ENCODE results near the gene SMARCD3. TPM values are rescaled to one million over a fixed set of nuclear protein-coding genes. Genes with fewer than 3 reads are reported as not detected.

The SMARCD3 gene
- total and polyA plus RNA-seq, 4 donors: 84.2 to 298 (median 208) TPM

DNA sequence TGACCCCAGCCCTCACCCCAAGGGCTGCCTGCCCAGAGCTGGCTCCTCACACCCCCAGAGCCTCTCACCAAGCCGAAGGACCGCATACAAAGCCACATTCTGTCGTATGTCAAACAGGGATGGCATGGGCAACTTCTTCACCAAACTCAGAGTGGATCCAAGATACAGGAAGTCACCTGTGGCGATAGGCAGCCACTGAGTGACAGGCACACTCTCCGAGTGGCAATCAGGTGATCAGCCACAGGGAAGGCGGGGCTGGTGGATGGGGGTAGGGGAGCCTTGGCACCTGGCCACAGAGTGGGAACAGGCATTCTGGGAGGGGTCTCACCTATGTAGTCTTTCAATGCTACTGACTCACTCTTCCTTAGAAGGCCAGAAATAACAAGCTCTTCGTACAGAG lies 54.3 kb downstream of the SMARCD3 start:
- peaks cover 8% of the 10 kb centered on the region for H3K4me1 ChIP-seq (ENCODE audit: control insufficient read depth, insufficient read depth, low read length)
- no peak overlapping the region for H3K4me3 ChIP-seq (ENCODE audit: low read depth, low read length)
- H3K36me3 ChIP-seq (ENCODE audit: control insufficient read depth, insufficient read depth, low read length): no peaks in the 10 kb centered on the region
- 96% methylated on average over 4 of the region's 7 CpGs for WGBS (ENCODE audit: insufficient coverage)
- H3K9me3 ChIP-seq (ENCODE audit: control insufficient read depth, insufficient read depth, low read length): no peaks in the 10 kb centered on the region
- H3K27ac ChIP-seq (ENCODE audit: low read depth, low read length): no peak overlapping the region
- DNase-seq (ENCODE audit: low read depth in 4 of 6, low spot score in 6 of 6): no peak
- no peaks in the 10 kb centered on the region for H3K27me3 ChIP-seq (ENCODE audit: control insufficient read depth, insufficient read depth, low read length)

DNA sequence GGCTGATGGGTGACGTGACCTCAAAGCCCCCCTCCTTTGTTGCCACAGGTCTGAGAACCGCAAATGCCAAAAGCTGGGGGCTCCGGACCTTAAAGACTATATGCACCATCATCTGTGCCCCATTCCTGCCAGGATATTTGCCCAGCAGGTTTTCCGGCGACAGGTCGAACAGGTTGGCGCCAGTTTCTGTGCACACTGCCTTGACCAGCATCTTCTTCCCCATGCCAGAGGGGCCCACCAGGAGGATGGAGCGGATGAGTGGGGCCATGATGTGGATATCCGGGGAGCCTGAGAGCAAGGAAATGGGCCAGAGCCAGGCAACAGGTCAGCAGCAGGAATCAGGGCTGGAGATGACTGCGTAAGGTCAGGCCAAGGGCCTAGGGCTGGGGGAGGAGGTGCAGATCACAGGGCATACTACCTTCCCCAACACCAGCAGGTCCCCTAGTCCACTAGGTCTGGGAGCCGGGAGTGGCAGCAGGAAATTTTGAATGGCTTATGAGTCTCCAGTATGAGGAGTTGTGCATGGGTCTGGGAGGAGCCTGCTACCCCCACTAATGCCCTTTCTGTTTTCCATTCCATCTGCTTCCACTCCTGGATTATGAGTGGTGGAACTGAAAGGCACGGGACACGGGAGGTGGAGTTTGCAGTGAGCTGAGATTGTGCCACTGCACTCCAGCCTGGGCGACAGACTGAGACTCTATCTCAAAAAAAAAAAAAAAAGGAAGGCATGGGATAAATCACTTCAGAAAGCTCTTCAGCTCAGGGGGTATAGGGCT lies 55.1 kb downstream of the SMARCD3 start:
- Histone ChIP-seq H3K9me3 (ENCODE audit: control insufficient read depth, insufficient read depth, low read length) (no peaks in the 10 kb centered on the region), H3K4me3 (ENCODE audit: low read depth, low read length) (no peak overlapping the region), H3K4me1 (ENCODE audit: control insufficient read depth, insufficient read depth, low read length) (peaks cover under 1% of the 10 kb centered on the region), H3K27ac (ENCODE audit: low read depth, low read length) (no peak overlapping the region), H3K36me3 (ENCODE audit: control insufficient read depth, insufficient read depth, low read length) (no peaks in the 10 kb centered on the region), H3K27me3 (ENCODE audit: control insufficient read depth, insufficient read depth, low read length) (no peaks in the 10 kb centered on the region)
- 96% methylated on average over 11 of the region's 14 CpGs for WGBS (ENCODE audit: insufficient coverage)
- DNase-seq (ENCODE audit: low read depth in 4 of 6, low spot score in 6 of 6): no peak

DNA sequence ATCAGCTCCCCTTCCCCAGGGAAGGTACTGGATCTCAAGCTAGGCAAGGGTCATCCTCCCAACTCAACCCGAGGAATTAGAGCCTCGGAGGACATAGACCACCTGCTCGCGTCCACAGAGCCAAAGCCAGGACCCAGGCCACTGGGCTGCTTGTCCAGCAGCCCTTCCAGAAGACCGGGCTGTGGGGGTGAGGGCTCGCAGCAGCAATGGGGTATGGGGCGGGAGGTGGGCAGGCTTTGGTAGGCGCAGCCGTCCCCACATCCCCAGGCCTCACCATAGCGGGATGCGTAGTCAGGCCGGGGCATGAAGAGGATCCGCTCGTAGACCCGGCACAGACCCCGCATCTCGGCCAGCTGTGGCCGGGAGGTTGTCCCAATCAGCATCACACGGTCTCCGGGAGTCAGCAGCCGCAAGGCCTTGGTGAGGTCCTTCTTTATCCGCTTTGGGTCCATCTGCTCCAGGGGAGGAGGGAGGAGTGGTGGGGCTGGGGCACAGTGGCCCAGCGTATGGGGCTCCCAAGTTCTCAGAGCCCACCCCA lies 56.4 kb downstream of the SMARCD3 start:
- no peak overlapping the region for H3K27ac ChIP-seq (ENCODE audit: low read depth, low read length)
- H3K27me3 ChIP-seq (ENCODE audit: control insufficient read depth, insufficient read depth, low read length): no peaks in the 10 kb centered on the region
- 93% methylated on average over 19 of the region's 23 CpGs for WGBS (ENCODE audit: insufficient coverage)
- no peaks in the 10 kb centered on the region for H3K9me3 ChIP-seq (ENCODE audit: control insufficient read depth, insufficient read depth, low read length)
- H3K4me1 ChIP-seq (ENCODE audit: control insufficient read depth, insufficient read depth, low read length): peaks cover 2% of the 10 kb centered on the region
- no peaks in the 10 kb centered on the region for H3K36me3 ChIP-seq (ENCODE audit: control insufficient read depth, insufficient read depth, low read length)
- no peak for DNase-seq (ENCODE audit: low read depth in 4 of 6, low spot score in 6 of 6)
- H3K4me3 ChIP-seq (ENCODE audit: low read depth, low read length): no peak overlapping the region

DNA sequence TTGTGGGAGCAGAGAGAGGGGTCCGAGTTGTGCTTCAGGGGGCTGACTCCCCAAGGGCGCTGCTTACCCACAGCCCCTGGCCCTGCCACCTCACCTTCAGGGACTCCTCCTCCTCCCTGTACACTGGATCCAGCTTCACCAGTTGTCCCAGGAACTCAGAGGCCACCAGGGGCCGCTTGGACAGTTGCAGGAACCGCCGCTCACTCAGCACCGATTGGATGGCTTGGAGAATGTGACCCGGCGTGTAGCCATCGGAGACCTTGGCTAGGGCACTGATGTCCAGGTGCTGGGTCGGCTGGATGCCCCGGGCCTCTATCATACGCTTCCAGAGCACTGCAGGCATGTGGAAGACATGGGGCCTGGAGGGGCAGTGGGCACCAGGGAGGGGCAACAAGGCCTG lies 57.0 kb downstream of the SMARCD3 start:
- DNase-seq (ENCODE audit: low read depth in 4 of 6, low spot score in 6 of 6): no peak
- WGBS (ENCODE audit: insufficient coverage): 86% methylated on average over 10 of the region's 12 CpGs
- no peaks in the 10 kb centered on the region for H3K27me3 ChIP-seq (ENCODE audit: control insufficient read depth, insufficient read depth, low read length)

DNA sequence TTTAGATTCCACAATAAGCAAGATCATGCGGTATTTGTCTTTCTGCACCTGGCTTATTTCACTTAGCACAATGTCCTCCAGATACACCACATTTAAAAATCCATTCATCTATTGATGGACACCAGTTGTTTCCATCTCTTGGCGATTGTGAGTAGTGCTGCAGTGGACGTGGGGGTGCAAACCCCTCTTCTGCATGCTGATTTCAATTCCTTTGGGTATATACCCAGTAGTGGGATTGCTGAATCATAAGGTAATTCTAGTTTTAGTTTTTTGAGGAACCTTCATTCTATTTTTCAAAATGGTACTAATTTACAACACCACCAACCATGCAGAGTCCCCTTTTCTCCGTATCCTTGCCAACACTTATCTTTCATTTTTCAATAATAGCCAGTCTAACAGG lies 59.5 kb downstream of the SMARCD3 start:
- WGBS (ENCODE audit: insufficient coverage): 88% methylated on average over 1 of the region's 4 CpGs
- Histone ChIP-seq H3K9me3 (ENCODE audit: control insufficient read depth, insufficient read depth, low read length) (no peaks in the 10 kb centered on the region), H3K27me3 (ENCODE audit: control insufficient read depth, insufficient read depth, low read length) (no peaks in the 10 kb centered on the region), H3K4me1 (ENCODE audit: control insufficient read depth, insufficient read depth, low read length) (peaks cover 2% of the 10 kb centered on the region), H3K36me3 (ENCODE audit: control insufficient read depth, insufficient read depth, low read length) (no peaks in the 10 kb centered on the region), H3K27ac (ENCODE audit: low read depth, low read length) (no peak overlapping the region), H3K4me3 (ENCODE audit: low read depth, low read length) (no peak overlapping the region)
- DNase-seq (ENCODE audit: low read depth in 4 of 6, low spot score in 6 of 6): no peak

More for the DNA sequence above, 57.0 kb downstream of the SMARCD3 start:
- no peaks in the 10 kb centered on the region for H3K9me3 ChIP-seq (ENCODE audit: control insufficient read depth, insufficient read depth, low read length)
- no peak overlapping the region for H3K4me3 ChIP-seq (ENCODE audit: low read depth, low read length)
- peaks cover 2% of the 10 kb centered on the region for H3K4me1 ChIP-seq (ENCODE audit: control insufficient read depth, insufficient read depth, low read length)
- no peaks in the 10 kb centered on the region for H3K36me3 ChIP-seq (ENCODE audit: control insufficient read depth, insufficient read depth, low read length)
- no peak overlapping the region for H3K27ac ChIP-seq (ENCODE audit: low read depth, low read length)

Other genes with a start within 250 kb of the SMARCD3 start
- 1 to 10 TPM; 2.3 to 3.6 TPM for gene ATG9B, start 224.2 kb downstream of the SMARCD3 start, total RNA-seq
- 10 to 100 TPM; 20.6 to 21.3 TPM for gene ATG9B, start 224.2 kb downstream of the SMARCD3 start, polyA plus RNA-seq (ENCODE audit: insufficient read length in 2 of 2)
- gene ABCB8, start 220.2 kb downstream of the SMARCD3 start, total RNA-seq: 10 to 100 TPM; 23.1 to 29.1 TPM
- 10 to 100 TPM; 46.4 to 69.4 TPM for gene ABCB8, start 220.2 kb downstream of the SMARCD3 start, polyA plus RNA-seq (ENCODE audit: insufficient read length in 2 of 2)
- 1 to 10 TPM; 1.5 to 2.0 TPM for gene ASIC3, start 200.2 kb downstream of the SMARCD3 start, total RNA-seq
- gene ASIC3, start 200.2 kb downstream of the SMARCD3 start, polyA plus RNA-seq (ENCODE audit: insufficient read length in 2 of 2): 10 to 100 TPM; 15.5 to 18.0 TPM
- 10 to 100 TPM; 33.3 to 42.8 TPM for gene CDK5, start 190.8 kb downstream of the SMARCD3 start, total RNA-seq
- 10 to 100 TPM; 86.7 to 94.3 TPM for gene CDK5, start 190.8 kb downstream of the SMARCD3 start, polyA plus RNA-seq (ENCODE audit: insufficient read length in 2 of 2)
- gene SLC4A2, start 189.1 kb downstream of the SMARCD3 start, total RNA-seq: 100 to 1,000 TPM in 1 of 2 donors, 10 to 100 TPM in 1; 27.5 to 101 TPM
- 10 to 100 TPM; 69.3 to 89.8 TPM for gene SLC4A2, start 189.1 kb downstream of the SMARCD3 start, polyA plus RNA-seq (ENCODE audit: insufficient read length in 2 of 2)
- gene FASTK, start 167.9 kb downstream of the SMARCD3 start, total RNA-seq: 10 to 100 TPM; 30.9 to 60.2 TPM
- gene FASTK, start 167.9 kb downstream of the SMARCD3 start, polyA plus RNA-seq (ENCODE audit: insufficient read length in 2 of 2): 10 to 100 TPM; 71.4 to 80.7 TPM
- gene TMUB1, start 165.2 kb downstream of the SMARCD3 start, total RNA-seq: 10 to 100 TPM in 1 of 2 donors, 1 to 10 TPM in 1; 8.5 to 25.0 TPM
- gene TMUB1, start 165.2 kb downstream of the SMARCD3 start, polyA plus RNA-seq (ENCODE audit: insufficient read length in 2 of 2): 10 to 100 TPM; 51.0 to 57.2 TPM
- 10 to 100 TPM; 45.7 to 56.8 TPM for gene AGAP3, start 162.2 kb downstream of the SMARCD3 start, total RNA-seq
- gene AGAP3, start 162.2 kb downstream of the SMARCD3 start, polyA plus RNA-seq (ENCODE audit: insufficient read length in 2 of 2): 100 to 1,000 TPM; 212 to 247 TPM
- gene GBX1, start 81.0 kb downstream of the SMARCD3 start, total RNA-seq: 1 to 10 TPM; 1.3 to 2.4 TPM
- gene GBX1, start 81.0 kb downstream of the SMARCD3 start, polyA plus RNA-seq (ENCODE audit: insufficient read length in 2 of 2): 1 to 10 TPM; 5.1 to 7.3 TPM
- gene ASB10, start 61.4 kb downstream of the SMARCD3 start, total RNA-seq: not detected
- under 1 TPM in 1 of 2 donors, not detected in 1; 0.12 TPM for gene ASB10, start 61.4 kb downstream of the SMARCD3 start, polyA plus RNA-seq (ENCODE audit: insufficient read length in 2 of 2)
- not detected for gene H2BK1, start 38.2 kb downstream of the SMARCD3 start, total RNA-seq
- not detected for gene H2BK1, start 38.2 kb downstream of the SMARCD3 start, polyA plus RNA-seq (ENCODE audit: insufficient read length in 2 of 2)
- gene ABCF2, start 21.5 kb downstream of the SMARCD3 start, total RNA-seq: 10 to 100 TPM; 23.6 to 32.1 TPM
- gene ABCF2, start 21.5 kb downstream of the SMARCD3 start, polyA plus RNA-seq (ENCODE audit: insufficient read length in 2 of 2): 10 to 100 TPM; 35.8 to 38.3 TPM
- 10 to 100 TPM; 19.7 to 25.5 TPM for gene CHPF2, start 16.2 kb downstream of the SMARCD3 start, total RNA-seq
- 10 to 100 TPM; 21.8 to 25.3 TPM for gene CHPF2, start 16.2 kb downstream of the SMARCD3 start, polyA plus RNA-seq (ENCODE audit: insufficient read length in 2 of 2)
- gene NUB1, start 93.1 kb upstream of the SMARCD3 start, total RNA-seq: 10 to 100 TPM; 33.2 to 62.2 TPM
- 10 to 100 TPM; 45.6 to 55.3 TPM for gene NUB1, start 93.1 kb upstream of the SMARCD3 start, polyA plus RNA-seq (ENCODE audit: insufficient read length in 2 of 2)
- gene WDR86, start 161.3 kb upstream of the SMARCD3 start, total RNA-seq: 100 to 1,000 TPM in 1 of 2 donors, 10 to 100 TPM in 1; 34.4 to 139 TPM
- 10 to 100 TPM; 16.6 to 54.5 TPM for gene WDR86, start 161.3 kb upstream of the SMARCD3 start, polyA plus RNA-seq (ENCODE audit: insufficient read length in 2 of 2)
- gene CRYGN, start 191.4 kb upstream of the SMARCD3 start, total RNA-seq: 10 to 100 TPM in 1 of 2 donors, 1 to 10 TPM in 1; 1.4 to 10.3 TPM
- gene CRYGN, start 191.4 kb upstream of the SMARCD3 start, polyA plus RNA-seq (ENCODE audit: insufficient read length in 2 of 2): 1 to 10 TPM in 1 of 2 donors, under 1 TPM in 1; 0.55 to 3.0 TPM

All from spinal cord (tissue), 10 donors.